ENCODE results near the gene ASCC2.
"Not testable (repeated sequence)": the region's sequence is repeated elsewhere in the genome, so short reads cannot be mapped to it uniquely, and the experiment has no call there.

GRCh38 chr22:29865572-29865971 lies 27.5 kb upstream of the ASCC2 start:
- TF ChIP-seq POLR2A (IDR thresholded peaks at IDR 0.05; ENCODE audit: low read depth); CTCF (IDR thresholded peaks at IDR 0.05); POLR2AphosphoS5 (IDR thresholded peaks at IDR 0.05): not testable (repeated sequence)

Data from esophagus muscularis mucosa (tissue), 3 donors.